ENCODE data around the gene EFNA3.

DNA sequence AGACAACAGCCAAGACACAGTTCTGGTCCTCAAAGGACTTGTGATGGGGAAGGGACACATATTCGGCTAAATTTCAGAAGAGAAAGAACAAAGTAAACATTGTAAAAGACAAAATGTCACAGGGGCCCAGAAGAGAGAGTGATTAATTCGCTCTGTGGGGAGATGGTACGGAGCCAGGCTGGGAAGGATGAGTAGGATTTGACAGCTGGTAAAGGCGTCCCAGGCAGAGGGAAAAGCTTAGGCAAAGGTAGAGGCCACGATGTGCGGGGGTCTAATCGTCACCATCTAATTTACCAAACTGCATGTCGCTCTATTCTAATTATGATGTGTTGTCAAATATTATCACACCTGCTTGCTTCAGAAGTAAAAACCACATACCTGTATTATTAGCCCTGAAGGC is 31.7 kb downstream of the EFNA3 start:
- TF ChIP-seq CTCF (IDR thresholded peaks at IDR 0.05; ENCODE audit: insufficient read depth, low read length, poor library complexity, severe bottlenecking) (no peak), EZH2phosphoT487 (conservative IDR thresholded peaks at IDR 0.05; ENCODE audit: low read length) (no peak)

All from SU-DHL-6 (cell line).